SK-N-SH (cell line): ENCODE measurements around the gene WWP2.

Source experiments
- CHD2 ChIP-seq: fragments of 150-350 bp; IDR thresholded peaks from 2 replicates; pipeline ENCODE4 v1.6.1; 2018; ENCODE audit warnings: low read length; ENCODE audit not compliant: partially characterized antibody
- CTCF ChIP-seq: fragments of 200-600 bp; sonication (generic); IDR thresholded peaks from 2 replicates; pipeline ENCODE4 v1.6.1; 2017; ENCODE audit warnings: antibody characterized with exemption, mild to moderate bottlenecking, moderate library complexity
- EP300 ChIP-seq, 2 experiments: IDR thresholded peaks; 2 replicates each; pipeline versions ENCODE4 v1.4.0 to v1.6.1; 2012; ENCODE audit warnings: borderline replicate concordance in 1 of 2, low read depth in 1 of 2, low read length in 1 of 2
- MXI1 ChIP-seq: IDR thresholded peaks from 2 replicates; pipeline ENCODE4 v1.6.1; 2012; ENCODE audit warnings: mild to moderate bottlenecking, low read depth, low read length, improper control_type of control experiment
- POLR2AphosphoS5 ChIP-seq: IDR thresholded peaks from 2 replicates; pipeline ENCODE4 v1.6.1; 2012; ENCODE audit warnings: low read depth, low read length
- RCOR1 ChIP-seq: fragments of 150-350 bp; IDR thresholded peaks from 2 replicates; pipeline ENCODE4 v1.6.1; 2017; ENCODE audit warnings: antibody characterized with exemption, low read length
- REST ChIP-seq: IDR thresholded peaks from 2 replicates; pipeline ENCODE4 v1.6.1; 2012; ENCODE audit warnings: mild to moderate bottlenecking, low read depth, low read length, moderate library complexity
- TAF1 ChIP-seq: IDR thresholded peaks from 2 replicates; pipeline ENCODE4 v1.6.1; 2012; ENCODE audit warnings: low read depth, mild to moderate bottlenecking, low read length, moderate library complexity, borderline replicate concordance

- no peak for TF ChIP-seq RCOR1
- TF ChIP-seq CHD2 = no peak
- TF ChIP-seq CTCF = no peak
- no peak for TF ChIP-seq POLR2AphosphoS5
- no peak for TF ChIP-seq MXI1
- TF ChIP-seq TAF1 = no peak
- no peak for TF ChIP-seq EP300 (IDR thresholded peaks at IDR 0.05; ENCODE audit: borderline replicate concordance in 1 of 2, low read depth in 1 of 2, low read length in 1 of 2)
- no peak for TF ChIP-seq REST
These were observed 45.1 kb upstream of the WWP2 start for GRCh38 chr16:69717066-69717465.
